Mucosa of descending colon (tissue), 3 donors: Measurements from ENCODE around the gene AMBP. TPM values are rescaled to one million over a fixed set of nuclear protein-coding genes. Genes with fewer than 3 reads are reported as not detected.

ENCODE experiments used
- ATAC-seq: fragments of 200-7000 bp; cut with Tn5 transposase; one replicate; pipeline ENCODE4 v1.9.1; 2020; ENCODE audit warnings: mild to moderate bottlenecking, moderate library complexity
- DNase-seq, 3 donors: peaks; one replicate each; pipeline ENCODE4 v3.0.0-alpha.2; 2020
- H3K36me3 ChIP-seq: fragments of 200-600 bp; one replicate; pipeline ENCODE4 v1.8.0; 2021; ENCODE audit warnings: low read depth, mild to moderate bottlenecking
- H3K4me1 ChIP-seq: fragments of 200-600 bp; one replicate; pipeline ENCODE4 v1.8.0; 2021; ENCODE audit warnings: low read depth, mild to moderate bottlenecking
- H3K4me3 ChIP-seq: fragments of 200-600 bp; one replicate; pipeline ENCODE4 v1.8.0; 2021; ENCODE audit warnings: mild to moderate bottlenecking
- H3K9me3 ChIP-seq: fragments of 200-600 bp; one replicate; pipeline ENCODE4 v1.8.0; 2021; ENCODE audit warnings: mild to moderate bottlenecking
- intact Hi-C, 2 donors: fragments of 100-400 bp; cut with DNase I in 1 of 2; cut with micrococcal nuclease in 1 of 2; formaldehyde crosslinking; loops; one replicate each; pipeline versions ENCODE4 v1.11.0 to v1.11.1; 2022; cut with DNase I, micrococcal nuclease
- total RNA-seq, 3 donors: library from RNA; stranded (reverse); fragmentation: NEBNext Ultra II Directional in 2 of 3; extraction: Animal tissue kit (Norgen Biotek cat#: 25700) in 2 of 3; gene quantifications; one replicate each; pipeline versions ENCODE4 v1.2.1 to v1.2.4, GENCODE V29; 2021 to 2023
- TF ChIP-seq, protein P1 (sequence below): fragments of 200-600 bp; IDR thresholded peaks from one replicate; pipeline ENCODE4 v1.8.0; 2022; ENCODE audit warnings: antibody characterized with exemption, mild to moderate bottlenecking
- donor health status: DM: no; HTN: no; CAD: no; lungs with moderate emphysema.
- donor health status: DM: no; HTN: no; CAD: no.
- donor health status: DM: no; HTN: yes; CAD: no.

The AMBP gene
- total RNA-seq, 3 donors from 2014 or later: 0.63 to 0.81 TPM; not detected in 1

DNA sequence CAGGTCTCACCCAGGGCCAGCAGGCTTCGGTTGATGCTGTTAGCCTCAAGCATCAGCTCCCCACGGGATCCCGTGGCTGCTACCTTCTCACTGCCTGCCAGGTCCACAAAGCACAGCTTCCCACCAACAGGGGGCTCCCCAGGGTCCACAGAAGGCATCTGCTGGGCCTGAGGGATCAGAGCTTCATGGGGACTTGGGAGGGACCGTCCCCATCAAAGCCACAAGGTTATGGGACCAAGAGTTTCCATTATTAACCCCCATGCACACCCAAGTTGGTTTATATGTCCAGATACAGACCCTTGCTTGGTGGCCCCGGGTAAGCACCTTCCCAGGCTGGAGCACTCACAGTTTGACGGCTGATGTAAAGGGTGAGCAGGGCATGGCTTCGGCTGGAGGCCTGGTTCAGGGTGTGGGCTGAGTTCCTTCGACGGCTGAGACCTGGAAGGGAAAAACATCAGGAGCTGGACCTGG is 18.0 kb upstream of the AMBP start:
- DNase-seq (no peak), ATAC-seq (no peak)
- H3K4me3 ChIP-seq: no peak overlapping the region
- peaks cover 5% of the 10 kb centered on the region for H3K4me1 ChIP-seq
- H3K36me3 ChIP-seq: no peaks in the 10 kb centered on the region
- no peaks in the 10 kb centered on the region for H3K9me3 ChIP-seq
- intact Hi-C loops: no loop called here
- TF ChIP-seq, protein P1, sequence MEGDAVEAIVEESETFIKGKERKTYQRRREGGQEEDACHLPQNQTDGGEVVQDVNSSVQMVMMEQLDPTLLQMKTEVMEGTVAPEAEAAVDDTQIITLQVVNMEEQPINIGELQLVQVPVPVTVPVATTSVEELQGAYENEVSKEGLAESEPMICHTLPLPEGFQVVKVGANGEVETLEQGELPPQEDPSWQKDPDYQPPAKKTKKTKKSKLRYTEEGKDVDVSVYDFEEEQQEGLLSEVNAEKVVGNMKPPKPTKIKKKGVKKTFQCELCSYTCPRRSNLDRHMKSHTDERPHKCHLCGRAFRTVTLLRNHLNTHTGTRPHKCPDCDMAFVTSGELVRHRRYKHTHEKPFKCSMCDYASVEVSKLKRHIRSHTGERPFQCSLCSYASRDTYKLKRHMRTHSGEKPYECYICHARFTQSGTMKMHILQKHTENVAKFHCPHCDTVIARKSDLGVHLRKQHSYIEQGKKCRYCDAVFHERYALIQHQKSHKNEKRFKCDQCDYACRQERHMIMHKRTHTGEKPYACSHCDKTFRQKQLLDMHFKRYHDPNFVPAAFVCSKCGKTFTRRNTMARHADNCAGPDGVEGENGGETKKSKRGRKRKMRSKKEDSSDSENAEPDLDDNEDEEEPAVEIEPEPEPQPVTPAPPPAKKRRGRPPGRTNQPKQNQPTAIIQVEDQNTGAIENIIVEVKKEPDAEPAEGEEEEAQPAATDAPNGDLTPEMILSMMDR: no peak

DNA sequence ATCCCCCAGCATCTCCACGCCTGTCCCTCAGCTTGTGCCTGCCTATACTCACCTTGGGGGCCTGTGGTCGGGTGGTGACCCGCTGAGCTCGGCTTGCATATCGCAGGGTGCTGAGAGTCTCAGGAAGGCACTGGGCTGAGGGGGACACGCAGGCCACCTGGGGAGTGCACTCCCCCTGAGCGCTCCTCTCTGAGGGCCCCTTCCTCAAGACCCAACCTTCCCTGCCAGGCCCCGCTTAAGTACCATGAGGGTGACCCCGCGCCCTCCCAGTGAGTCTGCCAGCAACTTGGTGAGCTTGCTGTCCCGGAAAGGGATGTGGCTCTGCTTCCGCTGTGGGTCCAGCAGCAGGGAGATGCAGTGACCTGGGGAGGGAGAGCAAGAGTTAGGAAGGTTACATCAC is 16.9 kb upstream of the AMBP start:
- Histone ChIP-seq H3K36me3 (no peaks in the 10 kb centered on the region), H3K4me1 (peaks cover 5% of the 10 kb centered on the region), H3K4me3 (no peak overlapping the region), H3K9me3 (no peaks in the 10 kb centered on the region)
- TF ChIP-seq, protein P1: no peak
- ATAC-seq (no peak), DNase-seq (no peak)
- intact Hi-C loops: no loop called here

DNA sequence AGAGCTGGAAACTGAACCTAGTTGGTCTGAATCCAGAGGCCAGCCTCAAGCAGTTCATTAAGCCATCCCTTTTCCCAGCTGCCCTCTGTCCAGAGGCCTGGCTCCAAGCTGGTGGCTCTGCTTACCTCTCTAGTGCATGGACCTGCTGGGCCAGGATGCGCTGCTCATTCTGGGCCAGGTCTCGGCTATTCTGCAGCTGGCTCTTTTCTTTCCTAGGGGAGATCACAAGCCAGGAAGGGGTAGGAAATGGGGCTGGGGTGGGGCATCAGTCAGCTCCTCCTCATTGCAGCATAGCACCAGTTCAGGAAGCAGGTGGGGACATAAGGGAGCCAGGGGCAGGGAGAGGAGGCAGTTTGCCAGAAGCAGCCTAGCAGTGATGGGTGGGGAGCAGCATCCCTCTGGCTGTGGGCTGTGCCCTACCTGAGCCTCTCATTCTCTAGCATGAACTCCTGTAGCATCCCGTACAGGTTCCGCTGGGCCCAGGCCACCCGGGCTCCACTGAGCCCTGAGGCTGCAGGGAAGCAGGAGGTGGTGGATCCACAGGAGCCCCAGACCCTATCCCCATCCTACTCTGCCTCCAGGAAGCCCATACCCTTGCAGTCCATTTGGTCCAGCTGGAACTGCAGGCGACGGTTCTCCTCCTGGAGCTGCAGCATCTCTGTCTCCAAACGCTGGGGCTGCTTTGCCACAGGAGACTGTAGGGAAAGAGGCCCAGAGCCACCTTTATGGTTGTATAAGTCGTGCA is 15.8 kb upstream of the AMBP start:
- Histone ChIP-seq H3K4me3 (no peak overlapping the region), H3K36me3 (no peaks in the 10 kb centered on the region), H3K9me3 (no peaks in the 10 kb centered on the region), H3K4me1 (peaks cover 3% of the 10 kb centered on the region)
- no peak for DNase-seq
- ATAC-seq: no peak
- intact Hi-C loops: no loop called here
- TF ChIP-seq, protein P1: no peak

DNA sequence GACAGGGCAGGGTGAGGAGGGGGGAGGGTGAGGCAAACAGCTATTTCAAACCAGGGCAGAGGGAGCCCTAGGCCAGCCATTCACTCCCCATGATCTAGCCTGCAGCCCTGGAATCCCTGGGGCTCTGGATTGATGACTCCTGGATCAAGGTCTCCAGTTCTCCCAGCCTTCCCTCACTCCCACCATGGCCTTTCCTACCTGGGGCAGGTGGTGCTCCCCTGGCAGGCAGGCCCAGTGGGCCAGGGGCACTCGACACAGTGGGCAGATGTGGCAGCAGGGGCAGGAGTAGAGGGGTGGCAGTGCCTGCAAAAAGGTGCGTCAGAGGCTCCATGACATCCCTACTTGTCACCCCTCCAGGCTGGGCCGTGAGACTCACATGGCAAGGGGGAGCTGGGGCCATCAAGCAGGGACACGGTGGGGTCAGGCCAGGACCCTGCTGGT is 15.0 kb upstream of the AMBP start:
- no peaks in the 10 kb centered on the region for H3K36me3 ChIP-seq
- intact Hi-C loops: no loop called here
- no peaks in the 10 kb centered on the region for H3K9me3 ChIP-seq
- H3K4me3 ChIP-seq: no peak overlapping the region
- H3K4me1 ChIP-seq: no peaks in the 10 kb centered on the region
- no peak for DNase-seq
- no peak for ATAC-seq
- TF ChIP-seq, protein P1: no peak

DNA sequence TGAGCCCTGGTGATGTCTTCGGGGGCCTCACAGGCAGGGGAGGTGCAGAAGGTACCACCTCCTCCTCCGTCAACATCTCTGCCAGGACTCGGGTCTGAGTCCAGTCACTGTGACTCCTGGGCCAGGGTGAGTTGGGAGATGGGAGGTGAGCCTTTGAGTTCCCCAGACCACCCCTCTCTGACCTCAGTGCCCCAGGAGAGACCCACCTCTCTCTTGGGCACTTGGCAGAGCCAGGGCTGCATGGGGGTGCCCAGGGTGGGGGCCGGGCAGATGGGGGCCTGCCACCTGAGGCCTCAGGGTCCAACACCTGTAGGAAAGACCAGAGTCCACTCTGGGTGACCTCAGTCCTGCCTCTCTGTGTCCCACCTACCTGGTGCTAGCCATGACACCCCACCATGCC is 14.2 kb upstream of the AMBP start:
- no peak overlapping the region for H3K4me3 ChIP-seq
- ATAC-seq (no peak), DNase-seq (no peak)
- no peaks in the 10 kb centered on the region for H3K9me3 ChIP-seq
- TF ChIP-seq, protein P1: no peak
- intact Hi-C loops: no loop called here
- H3K36me3 ChIP-seq: no peaks in the 10 kb centered on the region
- H3K4me1 ChIP-seq: no peaks in the 10 kb centered on the region
